ENCODE data around the gene TIMP3.

DNA sequence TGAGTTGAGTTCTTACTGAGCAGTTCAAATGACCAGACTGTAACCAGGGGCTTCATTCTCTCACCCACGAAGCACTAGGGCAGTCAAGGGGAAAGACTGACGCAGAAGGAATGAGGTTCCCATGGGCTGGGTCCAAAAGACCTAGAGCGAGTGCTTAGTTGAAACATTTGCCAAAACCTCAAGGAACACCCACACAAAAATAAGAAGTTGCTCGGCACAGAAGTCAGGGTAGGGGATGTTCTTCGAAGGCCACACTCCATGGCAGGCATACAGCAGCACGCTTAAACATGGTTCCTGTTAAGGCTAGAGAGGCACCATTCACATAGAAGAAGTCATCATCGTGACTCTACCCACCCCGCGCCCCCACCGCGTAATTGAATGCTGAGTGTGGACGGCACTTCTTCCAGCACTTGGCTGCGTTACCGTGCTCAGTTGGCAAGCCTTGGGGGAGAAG, 52.9 kb downstream of the TIMP3 start:
- TF ChIP-seq, protein P1, sequence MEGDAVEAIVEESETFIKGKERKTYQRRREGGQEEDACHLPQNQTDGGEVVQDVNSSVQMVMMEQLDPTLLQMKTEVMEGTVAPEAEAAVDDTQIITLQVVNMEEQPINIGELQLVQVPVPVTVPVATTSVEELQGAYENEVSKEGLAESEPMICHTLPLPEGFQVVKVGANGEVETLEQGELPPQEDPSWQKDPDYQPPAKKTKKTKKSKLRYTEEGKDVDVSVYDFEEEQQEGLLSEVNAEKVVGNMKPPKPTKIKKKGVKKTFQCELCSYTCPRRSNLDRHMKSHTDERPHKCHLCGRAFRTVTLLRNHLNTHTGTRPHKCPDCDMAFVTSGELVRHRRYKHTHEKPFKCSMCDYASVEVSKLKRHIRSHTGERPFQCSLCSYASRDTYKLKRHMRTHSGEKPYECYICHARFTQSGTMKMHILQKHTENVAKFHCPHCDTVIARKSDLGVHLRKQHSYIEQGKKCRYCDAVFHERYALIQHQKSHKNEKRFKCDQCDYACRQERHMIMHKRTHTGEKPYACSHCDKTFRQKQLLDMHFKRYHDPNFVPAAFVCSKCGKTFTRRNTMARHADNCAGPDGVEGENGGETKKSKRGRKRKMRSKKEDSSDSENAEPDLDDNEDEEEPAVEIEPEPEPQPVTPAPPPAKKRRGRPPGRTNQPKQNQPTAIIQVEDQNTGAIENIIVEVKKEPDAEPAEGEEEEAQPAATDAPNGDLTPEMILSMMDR (IDR thresholded peaks at IDR 0.05) = no peak
- TF ChIP-seq ZNF232 (CRISPR knock-in tag; IDR thresholded peaks at IDR 0.05) = no peak
- no peak for TF ChIP-seq MYBL2 (CRISPR knock-in tag; IDR thresholded peaks at IDR 0.05)
- no peak for TF ChIP-seq NFE2L1 (CRISPR knock-in tag; IDR thresholded peaks at IDR 0.05)
- TF ChIP-seq FOXJ3 (CRISPR knock-in tag; IDR thresholded peaks at IDR 0.05; ENCODE audit: borderline replicate concordance) = no peak
- TF ChIP-seq, protein P2, sequence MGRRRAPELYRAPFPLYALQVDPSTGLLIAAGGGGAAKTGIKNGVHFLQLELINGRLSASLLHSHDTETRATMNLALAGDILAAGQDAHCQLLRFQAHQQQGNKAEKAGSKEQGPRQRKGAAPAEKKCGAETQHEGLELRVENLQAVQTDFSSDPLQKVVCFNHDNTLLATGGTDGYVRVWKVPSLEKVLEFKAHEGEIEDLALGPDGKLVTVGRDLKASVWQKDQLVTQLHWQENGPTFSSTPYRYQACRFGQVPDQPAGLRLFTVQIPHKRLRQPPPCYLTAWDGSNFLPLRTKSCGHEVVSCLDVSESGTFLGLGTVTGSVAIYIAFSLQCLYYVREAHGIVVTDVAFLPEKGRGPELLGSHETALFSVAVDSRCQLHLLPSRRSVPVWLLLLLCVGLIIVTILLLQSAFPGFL (CRISPR knock-in tag; IDR thresholded peaks at IDR 0.05; ENCODE audit: borderline replicate concordance) = no peak
- no peak for TF ChIP-seq ZBTB43 (CRISPR knock-in tag; IDR thresholded peaks at IDR 0.05)
- TF ChIP-seq, protein P3, sequence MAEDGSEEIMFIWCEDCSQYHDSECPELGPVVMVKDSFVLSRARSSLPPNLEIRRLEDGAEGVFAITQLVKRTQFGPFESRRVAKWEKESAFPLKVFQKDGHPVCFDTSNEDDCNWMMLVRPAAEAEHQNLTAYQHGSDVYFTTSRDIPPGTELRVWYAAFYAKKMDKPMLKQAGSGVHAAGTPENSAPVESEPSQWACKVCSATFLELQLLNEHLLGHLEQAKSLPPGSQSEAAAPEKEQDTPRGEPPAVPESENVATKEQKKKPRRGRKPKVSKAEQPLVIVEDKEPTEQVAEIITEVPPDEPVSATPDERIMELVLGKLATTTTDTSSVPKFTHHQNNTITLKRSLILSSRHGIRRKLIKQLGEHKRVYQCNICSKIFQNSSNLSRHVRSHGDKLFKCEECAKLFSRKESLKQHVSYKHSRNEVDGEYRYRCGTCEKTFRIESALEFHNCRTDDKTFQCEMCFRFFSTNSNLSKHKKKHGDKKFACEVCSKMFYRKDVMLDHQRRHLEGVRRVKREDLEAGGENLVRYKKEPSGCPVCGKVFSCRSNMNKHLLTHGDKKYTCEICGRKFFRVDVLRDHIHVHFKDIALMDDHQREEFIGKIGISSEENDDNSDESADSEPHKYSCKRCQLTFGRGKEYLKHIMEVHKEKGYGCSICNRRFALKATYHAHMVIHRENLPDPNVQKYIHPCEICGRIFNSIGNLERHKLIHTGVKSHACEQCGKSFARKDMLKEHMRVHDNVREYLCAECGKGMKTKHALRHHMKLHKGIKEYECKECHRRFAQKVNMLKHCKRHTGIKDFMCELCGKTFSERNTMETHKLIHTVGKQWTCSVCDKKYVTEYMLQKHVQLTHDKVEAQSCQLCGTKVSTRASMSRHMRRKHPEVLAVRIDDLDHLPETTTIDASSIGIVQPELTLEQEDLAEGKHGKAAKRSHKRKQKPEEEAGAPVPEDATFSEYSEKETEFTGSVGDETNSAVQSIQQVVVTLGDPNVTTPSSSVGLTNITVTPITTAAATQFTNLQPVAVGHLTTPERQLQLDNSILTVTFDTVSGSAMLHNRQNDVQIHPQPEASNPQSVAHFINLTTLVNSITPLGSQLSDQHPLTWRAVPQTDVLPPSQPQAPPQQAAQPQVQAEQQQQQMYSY (CRISPR knock-in tag; IDR thresholded peaks at IDR 0.05) = no peak
- TF ChIP-seq, protein P4, sequence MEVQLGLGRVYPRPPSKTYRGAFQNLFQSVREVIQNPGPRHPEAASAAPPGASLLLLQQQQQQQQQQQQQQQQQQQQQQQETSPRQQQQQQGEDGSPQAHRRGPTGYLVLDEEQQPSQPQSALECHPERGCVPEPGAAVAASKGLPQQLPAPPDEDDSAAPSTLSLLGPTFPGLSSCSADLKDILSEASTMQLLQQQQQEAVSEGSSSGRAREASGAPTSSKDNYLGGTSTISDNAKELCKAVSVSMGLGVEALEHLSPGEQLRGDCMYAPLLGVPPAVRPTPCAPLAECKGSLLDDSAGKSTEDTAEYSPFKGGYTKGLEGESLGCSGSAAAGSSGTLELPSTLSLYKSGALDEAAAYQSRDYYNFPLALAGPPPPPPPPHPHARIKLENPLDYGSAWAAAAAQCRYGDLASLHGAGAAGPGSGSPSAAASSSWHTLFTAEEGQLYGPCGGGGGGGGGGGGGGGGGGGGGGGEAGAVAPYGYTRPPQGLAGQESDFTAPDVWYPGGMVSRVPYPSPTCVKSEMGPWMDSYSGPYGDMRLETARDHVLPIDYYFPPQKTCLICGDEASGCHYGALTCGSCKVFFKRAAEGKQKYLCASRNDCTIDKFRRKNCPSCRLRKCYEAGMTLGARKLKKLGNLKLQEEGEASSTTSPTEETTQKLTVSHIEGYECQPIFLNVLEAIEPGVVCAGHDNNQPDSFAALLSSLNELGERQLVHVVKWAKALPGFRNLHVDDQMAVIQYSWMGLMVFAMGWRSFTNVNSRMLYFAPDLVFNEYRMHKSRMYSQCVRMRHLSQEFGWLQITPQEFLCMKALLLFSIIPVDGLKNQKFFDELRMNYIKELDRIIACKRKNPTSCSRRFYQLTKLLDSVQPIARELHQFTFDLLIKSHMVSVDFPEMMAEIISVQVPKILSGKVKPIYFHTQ (CRISPR knock-in tag; IDR thresholded peaks at IDR 0.05) = no peak
- no peak for TF ChIP-seq RELA (CRISPR knock-in tag; IDR thresholded peaks at IDR 0.05; ENCODE audit: borderline replicate concordance)
- TF ChIP-seq ATF3 (CRISPR knock-in tag; conservative IDR thresholded peaks at IDR 0.05) = no peak
- TF ChIP-seq E2F1 (CRISPR knock-in tag; IDR thresholded peaks at IDR 0.05) = no peak
- no peak for TF ChIP-seq ATF2 (CRISPR knock-in tag; IDR thresholded peaks at IDR 0.05; ENCODE audit: borderline replicate concordance, low read depth)
